ENCODE data around the gene CCNJL. TPM values are rescaled to one million over a fixed set of nuclear protein-coding genes. Genes with fewer than 3 reads are reported as not detected.

The CCNJL gene
- total and polyA plus RNA-seq, 2 experiments from 2014 or later: 28.4 to 29.2 TPM

DNA sequence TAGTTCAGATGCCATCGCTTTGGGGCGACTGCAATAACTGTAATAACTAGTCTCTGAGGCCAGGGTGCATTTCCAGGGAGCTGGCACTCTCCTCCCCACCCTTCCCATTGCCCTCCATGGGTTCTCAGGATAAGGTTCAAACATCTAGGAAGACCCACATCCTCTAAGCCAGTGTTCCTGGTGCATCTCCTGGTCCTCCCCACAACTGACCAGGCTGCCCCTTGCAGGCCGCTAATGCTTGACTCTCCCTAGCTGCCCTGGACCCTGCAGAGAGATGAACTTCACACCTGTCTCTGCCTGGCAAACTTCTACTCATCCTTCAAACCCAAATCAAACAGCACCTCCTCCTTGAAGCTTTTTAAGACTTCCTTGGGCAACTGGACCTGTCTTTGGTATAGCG lies 15.9 kb downstream of the CCNJL start:
- Mint-ChIP-seq H3K27me3 (ENCODE audit: insufficient read depth, low read depth, poor library complexity) (peaks cover 8% of the 10 kb centered on the region), H3K36me3 (ENCODE audit: low read depth) (peaks cover 5% of the 10 kb centered on the region; the same call in 2 of the 3 replicates), H3K9me3 (no peaks in the 10 kb centered on the region; the same call in 2 of the 3 replicates), H3K4me3 (no peak overlapping the region), H3K27ac (no peak overlapping the region), H3K4me1 (peaks cover 45% of the 10 kb centered on the region)
- H3K9me2 ChIP-seq (ENCODE audit: insufficient read depth): no peaks in the 10 kb centered on the region; the same call in 1 of the 2 replicates
- no peak overlapping the region for H2AFZ ChIP-seq
- no peak overlapping the region for H3K4me2 ChIP-seq
- peaks cover 99% of the 10 kb centered on the region for H3K79me2 ChIP-seq (replicated peaks; ENCODE audit: insufficient read depth)
- no peaks in the 10 kb centered on the region for H3K36me3 ChIP-seq (ENCODE audit: insufficient read depth)
- H3K27me3 ChIP-seq (ENCODE audit: insufficient read depth): no peaks in the 10 kb centered on the region
- no peaks in the 10 kb centered on the region for H3F3A ChIP-seq (replicated peaks; ENCODE audit: low read depth)
- TF ChIP-seq ZNF114 (CRISPR knock-in tag; IDR thresholded peaks at IDR 0.05) (no peak), STAT1 (IDR thresholded peaks at IDR 0.05; ENCODE audit: unreplicated experiment) (no peak), EZH2 (IDR thresholded peaks at IDR 0.05; ENCODE audit: low read depth, unreplicated experiment) (no peak), CREB1 (CRISPR knock-in tag; IDR thresholded peaks at IDR 0.05; ENCODE audit: low read depth) (no peak), NANOG (IDR thresholded peaks at IDR 0.05; ENCODE audit: borderline replicate concordance) (no peak), EZH2phosphoT487 (IDR thresholded peaks at IDR 0.05; ENCODE audit: unreplicated experiment) (no peak)
- TF ChIP-seq, protein P1, sequence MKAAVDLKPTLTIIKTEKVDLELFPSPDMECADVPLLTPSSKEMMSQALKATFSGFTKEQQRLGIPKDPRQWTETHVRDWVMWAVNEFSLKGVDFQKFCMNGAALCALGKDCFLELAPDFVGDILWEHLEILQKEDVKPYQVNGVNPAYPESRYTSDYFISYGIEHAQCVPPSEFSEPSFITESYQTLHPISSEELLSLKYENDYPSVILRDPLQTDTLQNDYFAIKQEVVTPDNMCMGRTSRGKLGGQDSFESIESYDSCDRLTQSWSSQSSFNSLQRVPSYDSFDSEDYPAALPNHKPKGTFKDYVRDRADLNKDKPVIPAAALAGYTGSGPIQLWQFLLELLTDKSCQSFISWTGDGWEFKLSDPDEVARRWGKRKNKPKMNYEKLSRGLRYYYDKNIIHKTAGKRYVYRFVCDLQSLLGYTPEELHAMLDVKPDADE (IDR thresholded peaks at IDR 0.05): no peak
- TF ChIP-seq, protein P2, sequence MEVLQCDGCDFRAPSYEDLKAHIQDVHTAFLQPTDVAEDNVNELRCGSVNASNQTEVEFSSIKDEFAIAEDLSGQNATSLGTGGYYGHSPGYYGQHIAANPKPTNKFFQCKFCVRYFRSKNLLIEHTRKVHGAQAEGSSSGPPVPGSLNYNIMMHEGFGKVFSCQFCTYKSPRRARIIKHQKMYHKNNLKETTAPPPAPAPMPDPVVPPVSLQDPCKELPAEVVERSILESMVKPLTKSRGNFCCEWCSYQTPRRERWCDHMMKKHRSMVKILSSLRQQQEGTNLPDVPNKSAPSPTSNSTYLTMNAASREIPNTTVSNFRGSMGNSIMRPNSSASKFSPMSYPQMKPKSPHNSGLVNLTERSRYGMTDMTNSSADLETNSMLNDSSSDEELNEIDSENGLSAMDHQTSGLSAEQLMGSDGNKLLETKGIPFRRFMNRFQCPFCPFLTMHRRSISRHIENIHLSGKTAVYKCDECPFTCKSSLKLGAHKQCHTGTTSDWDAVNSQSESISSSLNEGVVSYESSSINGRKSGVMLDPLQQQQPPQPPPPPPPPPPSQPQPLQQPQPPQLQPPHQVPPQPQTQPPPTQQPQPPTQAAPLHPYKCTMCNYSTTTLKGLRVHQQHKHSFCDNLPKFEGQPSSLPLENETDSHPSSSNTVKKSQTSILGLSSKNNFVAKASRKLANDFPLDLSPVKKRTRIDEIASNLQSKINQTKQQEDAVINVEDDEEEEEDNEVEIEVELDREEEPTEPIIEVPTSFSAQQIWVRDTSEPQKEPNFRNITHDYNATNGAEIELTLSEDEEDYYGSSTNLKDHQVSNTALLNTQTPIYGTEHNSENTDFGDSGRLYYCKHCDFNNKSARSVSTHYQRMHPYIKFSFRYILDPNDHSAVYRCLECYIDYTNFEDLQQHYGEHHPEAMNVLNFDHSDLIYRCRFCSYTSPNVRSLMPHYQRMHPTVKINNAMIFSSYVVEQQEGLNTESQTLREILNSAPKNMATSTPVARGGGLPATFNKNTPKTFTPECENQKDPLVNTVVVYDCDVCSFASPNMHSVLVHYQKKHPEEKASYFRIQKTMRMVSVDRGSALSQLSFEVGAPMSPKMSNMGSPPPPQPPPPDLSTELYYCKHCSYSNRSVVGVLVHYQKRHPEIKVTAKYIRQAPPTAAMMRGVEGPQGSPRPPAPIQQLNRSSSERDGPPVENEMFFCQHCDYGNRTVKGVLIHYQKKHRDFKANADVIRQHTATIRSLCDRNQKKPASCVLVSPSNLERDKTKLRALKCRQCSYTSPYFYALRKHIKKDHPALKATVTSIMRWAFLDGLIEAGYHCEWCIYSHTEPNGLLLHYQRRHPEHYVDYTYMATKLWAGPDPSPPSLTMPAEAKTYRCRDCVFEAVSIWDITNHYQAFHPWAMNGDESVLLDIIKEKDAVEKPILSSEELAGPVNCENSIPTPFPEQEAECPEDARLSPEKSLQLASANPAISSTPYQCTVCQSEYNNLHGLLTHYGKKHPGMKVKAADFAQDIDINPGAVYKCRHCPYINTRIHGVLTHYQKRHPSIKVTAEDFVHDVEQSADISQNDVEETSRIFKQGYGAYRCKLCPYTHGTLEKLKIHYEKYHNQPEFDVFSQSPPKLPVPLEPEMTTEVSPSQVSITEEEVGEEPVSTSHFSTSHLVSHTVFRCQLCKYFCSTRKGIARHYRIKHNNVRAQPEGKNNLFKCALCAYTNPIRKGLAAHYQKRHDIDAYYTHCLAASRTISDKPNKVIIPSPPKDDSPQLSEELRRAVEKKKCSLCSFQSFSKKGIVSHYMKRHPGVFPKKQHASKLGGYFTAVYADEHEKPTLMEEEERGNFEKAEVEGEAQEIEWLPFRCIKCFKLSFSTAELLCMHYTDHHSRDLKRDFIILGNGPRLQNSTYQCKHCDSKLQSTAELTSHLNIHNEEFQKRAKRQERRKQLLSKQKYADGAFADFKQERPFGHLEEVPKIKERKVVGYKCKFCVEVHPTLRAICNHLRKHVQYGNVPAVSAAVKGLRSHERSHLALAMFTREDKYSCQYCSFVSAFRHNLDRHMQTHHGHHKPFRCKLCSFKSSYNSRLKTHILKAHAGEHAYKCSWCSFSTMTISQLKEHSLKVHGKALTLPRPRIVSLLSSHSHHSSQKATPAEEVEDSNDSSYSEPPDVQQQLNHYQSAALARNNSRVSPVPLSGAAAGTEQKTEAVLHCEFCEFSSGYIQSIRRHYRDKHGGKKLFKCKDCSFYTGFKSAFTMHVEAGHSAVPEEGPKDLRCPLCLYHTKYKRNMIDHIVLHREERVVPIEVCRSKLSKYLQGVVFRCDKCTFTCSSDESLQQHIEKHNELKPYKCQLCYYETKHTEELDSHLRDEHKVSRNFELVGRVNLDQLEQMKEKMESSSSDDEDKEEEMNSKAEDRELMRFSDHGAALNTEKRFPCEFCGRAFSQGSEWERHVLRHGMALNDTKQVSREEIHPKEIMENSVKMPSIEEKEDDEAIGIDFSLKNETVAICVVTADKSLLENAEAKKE (CRISPR knock-in tag; IDR thresholded peaks at IDR 0.05): no peak
- no peak for DNase-seq (ENCODE audit: low spot score)
- no peak for ATAC-seq
- no peak overlapping the region for H3K4me3 ChIP-seq
- peaks cover 25% of the 10 kb centered on the region for H3K4me1 ChIP-seq (ENCODE audit: insufficient read depth)
- H4K20me1 ChIP-seq (replicated peaks; ENCODE audit: insufficient read depth): peaks cover 6% of the 10 kb centered on the region
- H3K27ac ChIP-seq (ENCODE audit: low read depth): no peak overlapping the region
